Activated effector memory CD4-positive, alpha-beta T cell treated with anti-CD3 and anti-CD28 coated beads, Interleukin-2, amount 50 U/mL, for 16 hours (primary cell): Measurements from ENCODE around the gene SLC39A11.
"Not testable (repeated sequence)": the region's sequence is repeated elsewhere in the genome, so short reads cannot be mapped to it uniquely, and the experiment has no call there.

Source experiments
- DNase-seq: peaks from one replicate; pipeline ENCODE4 v3.0.0-alpha.2; 2020

SLC39A11 gene

DNA sequence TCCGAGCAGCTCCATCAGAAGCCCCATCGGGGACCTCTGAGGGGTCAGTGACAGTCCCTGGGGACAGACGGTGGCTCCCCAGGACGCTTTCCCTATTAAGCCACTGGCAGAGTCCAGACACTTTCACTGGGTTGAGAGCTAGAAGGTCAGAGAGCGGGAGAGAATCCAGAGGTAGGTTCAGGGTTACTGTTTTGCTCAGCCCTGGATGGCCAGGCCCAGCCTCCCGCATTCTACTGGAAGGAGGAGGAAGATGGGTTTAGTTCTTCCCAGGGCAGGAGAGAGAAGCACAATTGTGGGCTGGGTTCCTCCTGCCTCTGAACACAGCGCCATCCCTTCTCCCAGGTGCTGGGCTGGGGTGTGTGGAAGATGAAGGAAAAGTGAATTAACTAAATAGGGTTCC is 452.8 kb downstream of the SLC39A11 start:
- no peak for DNase-seq

DNA sequence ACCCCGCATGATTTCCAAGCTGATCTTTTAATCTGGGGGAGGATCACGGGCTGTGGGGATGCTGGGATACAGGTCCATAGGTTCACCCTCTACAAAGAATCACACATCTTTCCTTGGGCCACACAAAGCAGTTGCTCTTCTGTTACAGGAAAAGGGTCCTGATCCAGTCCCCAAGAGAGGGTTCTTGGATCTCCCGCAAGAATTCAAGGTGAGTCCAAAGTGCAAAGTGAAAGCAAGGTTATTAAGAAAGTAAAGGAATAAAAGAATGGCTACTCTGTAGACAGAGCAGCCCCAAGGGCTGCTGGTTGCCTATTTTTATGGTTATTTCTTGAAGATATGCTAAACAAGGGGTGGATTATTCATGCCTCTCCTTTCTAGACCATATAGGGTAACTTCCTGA is 453.6 kb downstream of the SLC39A11 start:
- not testable (repeated sequence) for DNase-seq

DNA sequence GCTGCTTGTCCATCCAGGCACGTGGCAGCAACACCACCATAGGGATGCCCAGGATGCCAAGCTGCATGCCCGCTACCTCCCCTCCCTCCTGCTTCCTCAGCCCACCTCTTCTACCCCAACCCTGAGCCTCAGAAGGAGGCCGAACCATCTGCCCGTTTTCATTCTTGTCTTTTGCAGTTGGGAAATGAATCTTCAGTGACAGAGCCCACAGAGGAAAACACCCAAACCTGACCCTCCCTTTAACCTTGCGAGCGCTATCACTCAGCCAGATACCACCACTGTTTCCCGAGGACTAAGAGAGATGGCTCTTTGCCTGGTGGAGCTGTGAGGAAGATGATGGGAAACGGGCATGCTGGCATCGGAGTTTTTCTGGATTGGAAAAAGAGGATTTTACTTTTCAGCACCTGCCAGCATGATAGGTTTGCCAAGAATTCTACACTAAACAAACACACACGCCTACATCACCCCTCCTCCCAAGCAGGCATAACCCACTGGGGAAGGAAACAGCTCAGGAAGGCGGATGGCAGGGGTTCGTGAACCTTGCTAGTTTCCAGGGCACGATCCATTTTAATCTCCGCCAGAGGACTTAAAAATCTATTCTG is 457.4 kb downstream of the SLC39A11 start:
- no peak for DNase-seq

DNA sequence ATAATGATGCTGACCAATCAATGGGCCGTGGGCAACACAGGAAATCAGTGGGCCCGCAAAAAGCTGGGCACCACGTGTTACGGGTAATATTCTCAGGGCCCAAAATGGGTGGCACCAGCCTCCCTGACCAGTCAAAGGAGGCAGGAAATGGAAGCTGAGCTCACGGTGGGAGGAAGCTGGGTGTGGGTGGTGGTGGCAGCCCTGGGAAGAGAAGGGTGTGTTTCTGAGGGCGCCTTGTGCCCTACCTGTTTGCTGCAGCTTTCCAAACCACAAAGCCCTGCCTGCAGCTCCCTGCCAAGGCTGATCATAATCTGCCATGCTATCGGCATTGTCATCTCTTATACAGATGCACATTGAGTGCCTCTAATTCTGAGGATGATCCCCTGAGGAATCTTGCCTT is 457.9 kb downstream of the SLC39A11 start:
- no peak for DNase-seq

DNA sequence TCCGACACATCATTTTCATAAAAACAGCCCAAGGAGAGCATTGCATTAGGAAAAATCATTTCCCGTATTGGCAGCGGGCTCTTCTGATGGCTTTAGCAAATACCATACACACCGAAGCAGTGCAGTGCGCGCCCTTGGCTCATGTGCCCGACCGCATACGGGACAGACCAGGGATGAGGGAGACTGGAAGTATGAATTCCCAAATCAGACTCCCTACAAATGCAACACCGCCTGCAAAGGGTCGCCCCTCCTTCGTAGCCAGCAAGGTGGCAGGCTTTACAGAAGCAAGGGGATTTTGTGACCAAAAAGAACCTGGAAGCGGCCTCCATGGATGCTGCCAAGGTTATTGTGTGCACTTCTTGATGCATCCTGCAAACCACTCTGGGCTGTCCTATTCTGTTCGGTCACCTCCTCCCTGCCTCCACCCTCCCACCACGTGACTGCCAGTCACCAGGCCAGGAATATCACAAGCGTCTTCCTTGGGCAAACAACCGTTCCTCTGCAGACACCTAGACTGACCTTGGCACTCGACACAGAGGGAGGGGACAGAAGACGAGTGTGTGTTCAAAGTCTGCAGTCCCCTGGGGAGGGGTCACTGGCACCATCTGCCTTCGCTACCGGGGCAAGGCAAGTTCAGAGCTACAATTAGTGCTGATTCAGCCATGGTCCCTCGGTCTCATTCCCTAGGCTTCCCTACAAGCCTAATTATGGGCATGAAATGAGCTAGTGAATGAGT is 460.4 kb downstream of the SLC39A11 start:
- no peak for DNase-seq

DNA sequence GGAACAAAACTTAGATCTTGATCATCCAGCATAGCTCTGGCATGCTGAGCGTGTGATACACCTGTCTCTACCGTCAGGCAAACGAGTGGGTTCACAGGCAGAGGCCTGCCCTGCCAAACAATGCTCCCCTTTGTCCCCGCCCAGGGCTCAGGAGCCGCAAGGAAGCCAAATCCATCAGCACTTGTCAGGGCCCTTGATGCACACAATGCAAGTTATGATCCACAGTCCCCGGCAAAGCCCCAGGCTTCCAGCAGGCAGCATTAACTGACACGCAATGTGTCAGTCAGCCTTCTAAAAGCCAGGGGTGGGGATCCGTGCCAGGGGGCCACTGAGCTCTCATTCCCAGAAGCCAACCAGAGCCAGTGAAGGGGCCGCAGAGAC is 460.9 kb downstream of the SLC39A11 start:
- DNase-seq = no peak

DNA sequence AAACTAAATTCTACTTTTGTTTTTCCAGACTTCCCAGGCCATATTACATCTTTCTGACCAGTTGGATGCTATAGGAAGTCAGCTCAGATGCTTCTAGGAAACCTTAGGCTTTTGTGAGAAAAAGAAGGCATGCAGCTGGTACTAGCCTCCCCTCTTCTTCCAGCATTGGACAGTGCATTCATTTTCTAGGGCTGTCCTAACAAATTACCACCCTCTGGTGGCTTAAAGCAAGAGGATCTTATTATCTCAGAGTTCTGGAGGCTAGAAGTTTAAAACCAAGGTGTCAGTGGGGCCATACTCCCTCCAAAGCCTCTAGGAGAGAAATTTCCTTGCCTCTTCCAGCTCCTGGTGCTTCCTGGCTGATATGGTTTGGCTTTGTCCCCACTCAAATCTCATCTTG is 467.8 kb downstream of the SLC39A11 start:
- no peak for DNase-seq

DNA sequence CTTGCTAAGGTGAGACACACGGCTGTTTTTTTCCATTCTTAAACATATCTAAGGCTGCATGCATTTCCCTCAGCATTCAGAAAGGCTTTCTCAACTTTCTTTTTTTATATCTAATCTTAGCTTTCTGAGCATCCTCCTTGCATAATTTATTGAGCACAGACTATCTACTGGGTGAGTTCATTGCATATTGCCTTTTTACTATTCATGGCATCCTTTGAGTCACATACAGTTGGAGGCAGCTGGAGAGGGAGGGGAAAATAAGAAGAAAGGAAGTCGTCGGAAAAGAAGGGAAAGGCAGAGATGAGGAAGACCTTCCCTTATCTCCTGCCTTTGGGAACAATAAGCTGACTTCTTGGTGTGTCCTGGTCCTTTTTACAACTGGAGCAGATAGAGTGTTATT is 468.3 kb downstream of the SLC39A11 start:
- DNase-seq = no peak

DNA sequence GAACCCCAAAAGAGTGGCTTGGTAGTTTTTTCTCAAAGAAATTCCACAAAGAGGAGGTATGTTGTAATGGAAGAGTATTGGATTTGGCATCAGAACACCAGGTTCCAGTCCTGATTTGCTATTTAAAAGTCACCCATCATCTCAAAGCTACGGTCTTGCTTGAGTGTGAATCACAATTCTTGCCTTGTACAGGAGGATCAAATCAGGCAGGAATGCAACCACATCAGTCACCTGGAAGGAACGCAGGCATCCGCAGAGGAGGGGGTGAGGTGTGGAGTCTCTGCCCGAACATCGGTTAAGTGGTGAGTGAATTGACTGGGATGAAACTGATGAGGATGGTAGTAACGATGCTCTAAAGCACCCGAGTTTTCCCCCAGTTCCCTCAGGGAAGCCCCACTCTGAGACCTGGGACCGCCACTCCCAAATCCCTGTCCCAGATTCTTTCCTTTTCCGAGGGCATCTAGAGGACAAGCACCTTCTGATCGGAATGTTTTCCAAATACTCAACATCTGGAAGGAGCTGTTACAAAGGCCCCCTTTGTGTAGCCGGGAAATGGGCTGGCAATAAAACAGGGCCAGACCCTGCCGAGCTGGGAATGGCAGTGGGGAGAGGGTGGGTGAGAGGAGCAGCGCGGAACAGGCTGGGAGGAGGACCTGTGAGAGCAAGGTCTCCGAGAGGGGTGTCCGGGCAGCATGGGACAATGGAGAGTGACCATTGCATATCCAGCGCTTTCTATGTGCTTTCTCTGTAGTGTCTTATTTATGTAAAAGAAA is 469.6 kb downstream of the SLC39A11 start:
- DNase-seq = no peak

DNA sequence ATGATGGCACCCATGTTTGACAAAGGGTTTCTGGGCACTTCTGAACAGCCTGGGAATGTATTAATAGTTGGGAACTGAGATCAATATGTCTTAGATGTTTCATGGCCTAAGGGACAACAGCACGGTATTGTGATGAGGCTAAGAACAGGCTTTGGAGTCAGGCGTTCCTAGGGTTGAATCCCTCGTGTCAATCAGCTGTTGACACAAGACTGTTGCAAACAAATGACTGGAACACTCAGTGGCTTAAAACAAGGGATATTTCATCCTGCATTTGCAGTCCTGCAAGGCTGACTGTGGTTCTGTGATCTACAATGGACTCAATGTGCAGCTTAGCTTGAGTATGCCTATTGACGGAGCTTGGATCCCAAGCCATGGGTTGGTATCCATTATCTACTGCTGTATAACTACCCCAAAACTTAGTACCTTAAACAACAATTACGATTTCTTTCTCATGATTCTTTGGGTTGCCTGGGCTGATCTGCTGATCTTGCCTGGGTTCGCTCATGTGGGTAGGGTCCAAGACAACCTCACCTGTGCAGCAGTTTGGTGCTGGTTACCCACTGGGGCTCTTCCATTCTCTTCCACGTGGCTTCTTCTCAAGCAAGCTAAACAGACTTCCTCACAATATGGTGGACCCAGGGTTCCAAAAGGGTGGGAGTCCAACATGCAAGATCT is 472.4 kb downstream of the SLC39A11 start:
- no peak for DNase-seq

DNA sequence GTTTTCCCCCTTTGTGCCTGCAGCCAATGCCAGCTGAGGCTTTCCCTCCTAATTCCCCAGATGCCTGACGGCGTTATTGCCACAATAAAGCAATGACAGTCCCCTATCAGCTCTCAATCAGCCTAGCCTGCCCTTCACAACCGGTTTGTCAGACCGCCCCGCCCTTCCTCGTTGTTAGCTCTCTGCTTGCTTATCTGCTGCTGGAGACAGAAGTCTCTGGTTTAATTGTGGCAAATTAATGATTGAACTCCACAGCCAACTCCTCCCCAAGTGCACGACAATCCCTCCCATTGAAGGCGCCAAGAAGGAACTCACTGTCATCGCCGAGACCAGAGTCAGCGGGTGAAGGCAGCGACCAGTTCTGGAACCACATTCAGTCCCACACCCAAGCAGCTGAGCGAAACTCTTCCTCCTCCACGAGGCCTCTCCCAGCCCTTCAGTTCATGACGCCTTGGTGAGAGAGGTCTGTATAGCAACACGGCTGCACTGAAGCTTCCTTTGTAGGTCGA is 474.4 kb downstream of the SLC39A11 start:
- peak; percentile 75 for DNase-seq

DNA sequence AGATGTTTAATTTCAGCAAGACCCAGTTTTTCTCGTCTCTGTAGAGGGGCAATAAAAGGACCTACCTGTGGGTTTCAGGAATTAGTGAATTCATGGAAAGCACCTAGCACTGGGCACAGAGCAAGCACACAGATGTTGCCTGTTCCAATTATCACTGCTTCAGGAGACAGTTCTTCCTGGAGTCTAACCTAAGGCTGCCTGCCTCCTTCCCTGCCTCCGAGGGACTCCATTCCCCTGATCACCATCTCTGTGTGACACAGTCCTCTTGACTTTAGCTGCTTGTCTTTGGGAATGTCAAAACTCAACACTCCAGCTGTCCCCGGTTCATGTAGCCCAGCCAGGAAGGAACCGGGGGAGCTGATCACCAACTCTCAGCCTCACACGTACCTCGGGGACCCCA is 474.9 kb downstream of the SLC39A11 start:
- DNase-seq = no peak

DNA sequence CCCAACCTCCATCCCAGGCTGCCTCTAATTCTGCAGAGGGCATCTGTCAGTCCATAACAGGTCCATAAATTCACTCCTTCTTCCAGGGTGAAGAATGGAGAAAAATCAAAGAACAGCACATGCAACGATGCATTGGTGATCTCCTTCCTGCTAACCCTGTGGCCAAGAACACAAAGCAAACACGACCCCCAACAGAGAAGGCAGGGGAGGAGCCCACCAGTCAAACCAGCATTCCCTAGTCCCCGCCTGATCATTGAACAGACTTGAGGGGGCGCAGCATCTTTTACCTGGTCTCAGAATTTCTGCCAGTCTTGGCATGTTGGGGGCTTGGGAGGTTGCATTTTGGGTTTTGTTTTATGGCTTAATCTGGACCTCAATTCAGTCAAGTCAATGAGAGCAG is 476.0 kb downstream of the SLC39A11 start:
- DNase-seq = no peak

DNA sequence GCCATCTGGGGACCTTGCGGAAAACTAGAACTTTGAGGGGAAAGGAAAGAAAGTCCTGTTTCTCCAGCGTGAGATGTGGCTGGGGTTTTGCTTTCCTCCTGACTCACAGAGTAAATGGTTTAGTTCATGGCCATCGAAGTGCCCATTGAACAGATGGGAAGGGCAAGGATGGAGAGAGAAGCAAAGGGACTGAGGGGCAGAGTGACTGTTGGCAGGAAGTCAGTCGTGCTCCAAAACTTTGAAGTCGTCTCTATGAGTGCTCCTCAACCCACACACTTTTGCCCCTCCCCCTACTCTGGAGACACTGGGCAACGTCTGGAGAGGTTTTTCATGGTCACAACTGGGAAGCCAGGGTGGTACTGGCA is 476.9 kb downstream of the SLC39A11 start:
- DNase-seq = no peak

DNA sequence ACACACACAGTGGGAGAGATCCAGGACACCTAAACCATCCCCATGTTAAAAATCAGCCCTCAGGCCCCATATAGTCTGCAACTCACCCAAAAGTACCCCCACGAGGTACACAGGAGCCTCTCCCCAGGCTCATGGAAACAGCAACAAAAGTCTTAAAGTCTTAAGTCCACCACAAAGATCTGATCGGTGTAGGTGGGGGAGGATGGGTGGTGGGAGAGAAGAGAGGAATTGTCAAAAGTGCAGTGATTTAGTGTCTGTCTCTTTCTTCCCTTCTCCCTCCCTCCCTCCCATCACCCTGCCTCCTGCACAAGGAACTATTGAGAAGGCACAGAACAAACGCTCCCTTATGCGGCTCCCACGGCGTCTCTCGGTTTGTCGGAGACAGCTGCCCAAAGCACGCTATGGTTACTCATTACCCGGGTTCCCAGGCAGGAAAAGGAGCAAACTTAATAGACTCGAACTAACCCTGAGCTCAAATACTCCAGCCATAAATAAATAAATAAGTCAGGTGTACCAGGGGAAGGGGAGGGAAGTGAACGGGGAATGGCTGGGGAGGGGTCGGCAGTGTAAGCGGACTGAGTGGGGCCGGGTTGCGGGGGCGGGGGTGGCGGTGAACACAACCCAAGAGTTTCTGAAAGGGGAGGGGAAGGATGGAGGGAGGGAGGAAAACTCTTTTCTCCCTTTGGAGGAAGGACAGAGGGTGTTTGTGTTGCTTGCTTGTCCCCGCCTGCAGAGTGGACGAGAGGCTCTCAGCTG is 477.4 kb downstream of the SLC39A11 start:
- no peak for DNase-seq

DNA sequence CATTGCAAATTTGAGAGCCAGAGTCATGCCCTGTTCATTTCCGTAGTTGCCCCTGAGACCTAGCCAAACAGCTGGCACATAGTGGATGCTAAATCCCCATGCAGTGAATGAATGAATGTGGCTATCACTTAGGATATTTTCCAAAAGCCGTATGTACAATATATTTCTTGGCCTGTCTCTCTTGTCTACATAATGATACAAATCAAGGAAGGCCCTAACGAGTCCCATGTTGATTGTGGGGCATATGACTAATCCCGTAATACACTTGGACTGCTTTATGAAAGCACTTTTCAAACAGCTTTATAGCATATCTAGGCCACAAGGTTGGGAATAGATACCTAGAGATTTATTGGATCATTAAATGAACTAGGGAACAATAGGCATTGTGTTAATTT is 478.0 kb downstream of the SLC39A11 start:
- no peak for DNase-seq

DNA sequence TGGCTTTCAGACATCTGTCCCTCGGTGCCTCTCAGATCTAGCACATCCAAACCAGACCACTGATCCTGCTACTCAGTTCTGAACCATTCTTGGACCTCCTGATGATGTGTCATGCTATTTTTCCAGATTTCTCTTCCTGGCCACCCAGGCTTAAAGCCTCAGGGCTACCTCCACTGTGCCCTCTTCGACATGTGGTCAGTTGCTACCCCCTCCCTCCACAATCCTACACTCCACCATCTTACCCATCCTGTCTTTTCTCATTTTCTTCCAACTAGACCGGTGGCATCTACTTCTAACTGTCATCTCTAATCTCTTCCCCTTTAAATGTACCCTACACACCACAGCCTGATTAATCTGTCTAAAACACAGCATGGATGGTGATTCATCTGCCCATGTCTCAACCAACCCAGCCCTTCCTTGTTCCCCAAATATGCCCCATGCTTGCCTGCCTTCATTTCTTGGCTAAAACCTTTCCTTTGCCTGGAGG is 478.6 kb downstream of the SLC39A11 start:
- no peak for DNase-seq

DNA sequence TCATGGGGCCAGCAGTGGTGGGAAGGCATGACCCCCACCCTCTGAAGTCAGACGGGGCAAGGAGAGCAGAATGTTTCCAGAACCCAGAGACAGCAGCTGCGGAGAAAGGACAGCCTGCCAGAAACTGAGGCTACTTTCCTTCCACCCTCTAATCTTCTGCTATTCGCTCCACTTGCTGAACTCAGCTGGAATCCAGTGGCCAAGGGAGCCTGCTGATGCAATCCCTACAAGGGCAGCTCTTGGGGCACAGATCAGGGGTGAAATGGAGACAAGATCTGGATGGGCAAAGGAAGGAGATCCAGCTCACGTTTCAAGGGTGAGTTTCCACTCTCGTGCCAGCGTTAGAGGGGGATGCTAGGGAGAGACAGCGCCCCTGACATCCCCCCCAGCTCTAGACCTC is 479.1 kb downstream of the SLC39A11 start:
- no peak for DNase-seq

DNA sequence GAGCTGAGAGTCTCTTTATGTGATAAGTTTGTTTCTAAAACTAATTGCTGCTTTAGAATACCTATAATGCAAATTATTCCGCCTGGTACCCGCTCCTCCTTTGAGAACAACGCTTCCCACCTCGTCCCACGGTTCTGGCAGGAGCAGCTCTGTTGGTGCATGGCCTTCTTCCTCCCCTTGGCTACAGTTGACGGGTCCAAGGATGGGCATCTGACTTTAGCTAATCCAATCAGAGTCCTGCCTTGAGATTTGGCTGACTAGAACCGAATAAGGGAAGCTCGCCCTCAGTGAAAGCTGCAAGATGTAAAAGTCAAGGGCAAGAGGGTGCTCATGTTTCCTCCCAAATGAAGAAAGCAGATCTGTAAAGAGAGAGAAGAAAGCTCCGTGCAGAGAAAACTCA is 481.3 kb downstream of the SLC39A11 start:
- no peak for DNase-seq

DNA sequence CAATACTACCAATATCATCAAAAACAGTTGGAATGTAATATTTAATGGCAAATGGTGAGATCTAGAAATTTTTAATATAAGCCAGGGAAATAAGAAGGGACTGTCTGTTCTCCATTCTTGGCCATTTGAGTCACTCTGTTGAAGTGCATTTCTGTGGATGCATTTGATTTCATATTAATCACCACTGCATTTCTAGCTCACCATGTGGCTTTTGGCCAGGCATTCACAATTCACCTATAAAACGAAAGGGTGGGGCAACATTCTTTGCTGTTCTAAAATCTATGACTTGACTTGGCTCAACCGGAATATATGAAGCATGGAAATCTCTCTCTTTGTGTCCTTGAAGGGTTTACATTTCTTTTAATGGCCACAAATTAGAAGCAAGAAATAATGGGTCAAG is 483.0 kb downstream of the SLC39A11 start:
- DNase-seq = no peak

DNA sequence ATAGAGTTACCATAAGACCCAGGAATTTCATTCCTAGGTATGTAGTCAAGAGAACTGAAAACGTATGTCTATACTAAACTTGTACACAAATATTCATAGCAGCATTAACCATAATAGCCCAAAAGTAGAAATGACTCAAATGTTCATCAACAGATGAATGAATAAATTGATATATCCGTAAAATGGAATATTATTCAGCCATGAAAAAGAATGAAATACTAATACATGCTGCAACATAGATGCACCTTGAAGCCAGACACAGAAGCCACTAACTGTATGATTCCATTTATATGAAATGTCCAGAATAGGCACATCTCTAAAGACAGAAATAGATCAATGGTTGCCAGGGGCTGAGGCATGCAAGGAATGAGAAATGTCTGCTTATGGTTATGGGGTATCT is 484.1 kb downstream of the SLC39A11 start:
- DNase-seq = no peak

DNA sequence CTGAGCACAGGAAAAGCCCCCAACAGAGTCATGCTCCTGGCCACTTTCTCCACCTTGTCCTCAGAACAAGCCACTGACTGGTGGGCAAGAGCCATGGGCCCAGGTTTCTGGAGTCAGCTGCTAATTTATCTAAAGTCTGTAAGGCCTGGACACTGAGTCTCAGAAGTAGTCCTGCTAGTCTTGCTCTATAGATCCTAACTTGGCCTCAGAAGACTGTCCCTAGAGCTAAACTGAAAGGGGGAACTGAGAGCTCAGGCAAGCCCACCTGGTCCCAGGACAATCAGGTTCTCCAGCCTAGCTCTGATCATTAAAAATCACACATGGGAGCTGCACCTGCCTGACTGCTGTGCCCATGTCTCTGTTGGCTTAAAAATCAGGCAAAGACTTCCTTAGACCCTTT is 485.8 kb downstream of the SLC39A11 start:
- DNase-seq = no peak

DNA sequence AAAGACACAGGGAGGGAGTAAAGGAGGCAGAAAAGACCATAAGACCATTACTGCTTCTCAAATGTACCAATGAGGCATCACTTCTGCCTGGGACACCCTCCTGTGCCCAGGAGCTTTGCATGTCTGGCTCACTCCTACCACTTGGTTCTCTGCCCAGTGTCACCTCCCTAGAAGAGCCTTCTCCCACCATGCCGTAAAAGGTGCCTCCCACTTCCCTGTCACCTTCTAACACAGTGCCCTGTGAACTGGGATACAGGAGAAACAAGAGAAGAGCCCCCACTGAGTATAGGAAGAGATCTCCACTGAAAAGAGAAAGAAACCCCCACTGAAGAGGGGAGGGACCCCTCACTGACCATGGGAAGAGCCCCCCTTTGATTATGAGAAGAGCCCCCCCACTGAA is 486.9 kb downstream of the SLC39A11 start:
- no peak for DNase-seq
